ENCODE results near the gene SHISAL2B.
A peak's percentile ranks its signal among the peaks of the same experiment; 100 is the strongest.
"Not testable (repeated sequence)": the region's sequence is repeated elsewhere in the genome, so short reads cannot be mapped to it uniquely, and the experiment has no call there.

SHISAL2B gene

GRCh38 chr5:64691291-64691690 lies 988 bp downstream of the SHISAL2B start:
- no peak for DNase-seq (ENCODE audit: low read depth, low spot score)
- H3K27me3 ChIP-seq (ENCODE audit: control insufficient read depth, insufficient read depth, low read length) = no peaks in the 10 kb centered on the region; the same call in 1 of the 2 replicates
- no peaks in the 10 kb centered on the region for H3K36me3 ChIP-seq (ENCODE audit: control insufficient read depth, insufficient read depth, low read length)
- no CpG with 5 or more reads among the region's 3 CpGs for WGBS (ENCODE audit: insufficient coverage, insufficient read length)
- no peaks in the 10 kb centered on the region; the same call in 1 of the 2 replicates for H3K4me1 ChIP-seq (ENCODE audit: control insufficient read depth, insufficient read depth, low read length)
- H3K4me3 ChIP-seq (ENCODE audit: low read length) = peak overlapping the region; percentile 54; the same call in 1 of the 2 replicates
- H3K27ac ChIP-seq (ENCODE audit: low read length) = no peak overlapping the region
- H3K9me3 ChIP-seq (ENCODE audit: control insufficient read depth, insufficient read depth, low read length) = no peaks in the 10 kb centered on the region

GRCh38 chr5:64693636-64694035 lies 3.3 kb downstream of the SHISAL2B start:
- Histone ChIP-seq H3K4me3 (ENCODE audit: low read length) (no peak overlapping the region), H3K27ac (ENCODE audit: low read length) (no peak overlapping the region), H3K27me3 (ENCODE audit: control insufficient read depth, insufficient read depth, low read length) (no peaks in the 10 kb centered on the region; the same call in 1 of the 2 replicates), H3K4me1 (ENCODE audit: control insufficient read depth, insufficient read depth, low read length) (no peaks in the 10 kb centered on the region; the same call in 1 of the 2 replicates), H3K9me3 (ENCODE audit: control insufficient read depth, insufficient read depth, low read length) (no peaks in the 10 kb centered on the region; the same call in 1 of the 2 replicates), H3K36me3 (ENCODE audit: control insufficient read depth, insufficient read depth, low read length) (no peaks in the 10 kb centered on the region)
- WGBS (ENCODE audit: insufficient coverage, insufficient read length) = no CpG with 5 or more reads among the region's 2 CpGs
- DNase-seq (ENCODE audit: low read depth, low spot score) = no peak

- not testable (repeated sequence) for H3K9me3 ChIP-seq (ENCODE audit: control insufficient read depth, insufficient read depth, low read length); DNase-seq (ENCODE audit: low read depth, low spot score); H3K27ac ChIP-seq (ENCODE audit: low read length); H3K36me3 ChIP-seq (ENCODE audit: control insufficient read depth, insufficient read depth, low read length); H3K27me3 ChIP-seq (ENCODE audit: control insufficient read depth, insufficient read depth, low read length); H3K4me3 ChIP-seq (ENCODE audit: low read length); H3K4me1 ChIP-seq (ENCODE audit: control insufficient read depth, insufficient read depth, low read length)
- no CpG with 5 or more reads among the region's 7 CpGs for WGBS (ENCODE audit: insufficient coverage, insufficient read length)
Measured at GRCh38 chr5:64696414-64696813, 6.1 kb downstream of the SHISAL2B start.

GRCh38 chr5:64700765-64701164 lies 10.5 kb downstream of the SHISAL2B start:
- no peaks in the 10 kb centered on the region for H3K27me3 ChIP-seq (ENCODE audit: control insufficient read depth, insufficient read depth, low read length)

GRCh38 chr5:64706074-64706473 lies 15.8 kb downstream of the SHISAL2B start:
- H3K27ac ChIP-seq (ENCODE audit: low read length) = not testable (repeated sequence)
- WGBS (ENCODE audit: insufficient coverage, insufficient read length) = no CpG with 5 or more reads among the region's 2 CpGs

More at GRCh38 chr5:64700765-64701164, 10.5 kb downstream of the SHISAL2B start:
- Histone ChIP-seq H3K36me3 (ENCODE audit: control insufficient read depth, insufficient read depth, low read length) (no peaks in the 10 kb centered on the region; the same call in 1 of the 2 replicates), H3K4me1 (ENCODE audit: control insufficient read depth, insufficient read depth, low read length) (peaks cover 2% of the 10 kb centered on the region; the same call in 1 of the 2 replicates), H3K27ac (ENCODE audit: low read length) (no peak overlapping the region), H3K4me3 (ENCODE audit: low read length) (no peak overlapping the region), H3K9me3 (ENCODE audit: control insufficient read depth, insufficient read depth, low read length) (no peaks in the 10 kb centered on the region; the same call in 1 of the 2 replicates)
- WGBS (ENCODE audit: insufficient coverage, insufficient read length) = no CpG with 5 or more reads among the region's 4 CpGs
- DNase-seq (ENCODE audit: low read depth, low spot score) = no peak

GRCh38 chr5:64707191-64707590 lies 16.9 kb downstream of the SHISAL2B start:
- no peak for DNase-seq (ENCODE audit: low read depth, low spot score)
- Histone ChIP-seq H3K9me3 (ENCODE audit: control insufficient read depth, insufficient read depth, low read length) (no peaks in the 10 kb centered on the region), H3K36me3 (ENCODE audit: control insufficient read depth, insufficient read depth, low read length) (no peaks in the 10 kb centered on the region), H3K27me3 (ENCODE audit: control insufficient read depth, insufficient read depth, low read length) (no peaks in the 10 kb centered on the region), H3K4me1 (ENCODE audit: control insufficient read depth, insufficient read depth, low read length) (peaks cover 2% of the 10 kb centered on the region; the same call in 1 of the 2 replicates), H3K4me3 (ENCODE audit: low read length) (no peak overlapping the region), H3K27ac (ENCODE audit: low read length) (no peak overlapping the region)
- no CpG with 5 or more reads among the region's 2 CpGs for WGBS (ENCODE audit: insufficient coverage, insufficient read length)

More at GRCh38 chr5:64706074-64706473, 15.8 kb downstream of the SHISAL2B start:
- not testable (repeated sequence) for H3K36me3 ChIP-seq (ENCODE audit: control insufficient read depth, insufficient read depth, low read length); H3K9me3 ChIP-seq (ENCODE audit: control insufficient read depth, insufficient read depth, low read length); H3K27me3 ChIP-seq (ENCODE audit: control insufficient read depth, insufficient read depth, low read length); H3K4me3 ChIP-seq (ENCODE audit: low read length); H3K4me1 ChIP-seq (ENCODE audit: control insufficient read depth, insufficient read depth, low read length); DNase-seq (ENCODE audit: low read depth, low spot score)

- H3K27ac ChIP-seq (ENCODE audit: low read length); H3K27me3 ChIP-seq (ENCODE audit: control insufficient read depth, insufficient read depth, low read length); H3K36me3 ChIP-seq (ENCODE audit: control insufficient read depth, insufficient read depth, low read length); DNase-seq (ENCODE audit: low read depth, low spot score); H3K4me1 ChIP-seq (ENCODE audit: control insufficient read depth, insufficient read depth, low read length); H3K9me3 ChIP-seq (ENCODE audit: control insufficient read depth, insufficient read depth, low read length); H3K4me3 ChIP-seq (ENCODE audit: low read length): not testable (repeated sequence)
- WGBS (ENCODE audit: insufficient coverage, insufficient read length) = no CpG with 5 or more reads among the region's 16 CpGs
Measured at GRCh38 chr5:64714495-64714894, 24.2 kb downstream of the SHISAL2B start.

- H3K27me3 ChIP-seq (ENCODE audit: control insufficient read depth, insufficient read depth, low read length) = no peaks in the 10 kb centered on the region
- DNase-seq (ENCODE audit: low read depth, low spot score) = no peak
- no CpG with 5 or more reads among the region's 3 CpGs for WGBS (ENCODE audit: insufficient coverage, insufficient read length)
- no peaks in the 10 kb centered on the region for H3K9me3 ChIP-seq (ENCODE audit: control insufficient read depth, insufficient read depth, low read length)
- peaks cover 2% of the 10 kb centered on the region; the same call in 1 of the 2 replicates for H3K36me3 ChIP-seq (ENCODE audit: control insufficient read depth, insufficient read depth, low read length)
- H3K4me1 ChIP-seq (ENCODE audit: control insufficient read depth, insufficient read depth, low read length) = no peaks in the 10 kb centered on the region
- H3K4me3 ChIP-seq (ENCODE audit: low read length) = no peak overlapping the region
- no peak overlapping the region for H3K27ac ChIP-seq (ENCODE audit: low read length)
Measured at GRCh38 chr5:64722588-64722987, 32.3 kb downstream of the SHISAL2B start.

- WGBS (ENCODE audit: insufficient coverage, insufficient read length) = no CpG with 5 or more reads among the region's 2 CpGs
- Histone ChIP-seq H3K27me3 (ENCODE audit: control insufficient read depth, insufficient read depth, low read length) (no peaks in the 10 kb centered on the region), H3K36me3 (ENCODE audit: control insufficient read depth, insufficient read depth, low read length) (peaks cover 3% of the 10 kb centered on the region; the same call in 1 of the 2 replicates), H3K9me3 (ENCODE audit: control insufficient read depth, insufficient read depth, low read length) (no peaks in the 10 kb centered on the region), H3K27ac (ENCODE audit: low read length) (no peak overlapping the region), H3K4me3 (ENCODE audit: low read length) (no peak overlapping the region), H3K4me1 (ENCODE audit: control insufficient read depth, insufficient read depth, low read length) (no peaks in the 10 kb centered on the region)
- no peak for DNase-seq (ENCODE audit: low read depth, low spot score)
Measured at GRCh38 chr5:64727150-64727549, 36.8 kb downstream of the SHISAL2B start.

GRCh38 chr5:64742411-64742810 lies 52.1 kb downstream of the SHISAL2B start:
- H3K27me3 ChIP-seq (ENCODE audit: control insufficient read depth, insufficient read depth, low read length) = no peaks in the 10 kb centered on the region
- no peak overlapping the region for H3K4me3 ChIP-seq (ENCODE audit: low read length)
- no peak for DNase-seq (ENCODE audit: low read depth, low spot score)
- no peaks in the 10 kb centered on the region; the same call in 1 of the 2 replicates for H3K36me3 ChIP-seq (ENCODE audit: control insufficient read depth, insufficient read depth, low read length)
- H3K27ac ChIP-seq (ENCODE audit: low read length) = no peak overlapping the region
- no peaks in the 10 kb centered on the region for H3K4me1 ChIP-seq (ENCODE audit: control insufficient read depth, insufficient read depth, low read length)
- H3K9me3 ChIP-seq (ENCODE audit: control insufficient read depth, insufficient read depth, low read length) = no peaks in the 10 kb centered on the region
- WGBS (ENCODE audit: insufficient coverage, insufficient read length) = no CpG with 5 or more reads among the region's 1 CpG

GRCh38 chr5:64742821-64743220 lies 52.5 kb downstream of the SHISAL2B start:
- Histone ChIP-seq H3K9me3 (ENCODE audit: control insufficient read depth, insufficient read depth, low read length) (no peaks in the 10 kb centered on the region), H3K4me1 (ENCODE audit: control insufficient read depth, insufficient read depth, low read length) (no peaks in the 10 kb centered on the region), H3K36me3 (ENCODE audit: control insufficient read depth, insufficient read depth, low read length) (no peaks in the 10 kb centered on the region; the same call in 1 of the 2 replicates), H3K27ac (ENCODE audit: low read length) (no peak overlapping the region), H3K27me3 (ENCODE audit: control insufficient read depth, insufficient read depth, low read length) (no peaks in the 10 kb centered on the region), H3K4me3 (ENCODE audit: low read length) (no peak overlapping the region)
- DNase-seq (ENCODE audit: low read depth, low spot score) = no peak

Data from iPS DF 6.9 (cell line).